Esophagus squamous epithelium (tissue), 4 donors: Measurements from ENCODE around the gene GALNT16.

Experiments
- CTCF ChIP-seq, 6 experiments: fragments of 450-650 bp in 4 of 6; fragments of 200-600 bp in 2 of 6; sonication (generic) in 2 of 6; IDR thresholded peaks; one replicate each; pipeline ENCODE4 v1.5.1; 2016 to 2019; ENCODE audit warnings: antibody characterized with exemption in 6 of 6, mild to moderate bottlenecking in 4 of 6, moderate library complexity in 4 of 6
- POLR2A ChIP-seq, 4 donors: fragments of 450-650 bp; IDR thresholded peaks; one replicate each; pipeline ENCODE4 v1.6.1; 2017; ENCODE audit warnings: antibody characterized with exemption in 4 of 4, mild to moderate bottlenecking in 4 of 4, moderate library complexity in 3 of 4

DNA sequence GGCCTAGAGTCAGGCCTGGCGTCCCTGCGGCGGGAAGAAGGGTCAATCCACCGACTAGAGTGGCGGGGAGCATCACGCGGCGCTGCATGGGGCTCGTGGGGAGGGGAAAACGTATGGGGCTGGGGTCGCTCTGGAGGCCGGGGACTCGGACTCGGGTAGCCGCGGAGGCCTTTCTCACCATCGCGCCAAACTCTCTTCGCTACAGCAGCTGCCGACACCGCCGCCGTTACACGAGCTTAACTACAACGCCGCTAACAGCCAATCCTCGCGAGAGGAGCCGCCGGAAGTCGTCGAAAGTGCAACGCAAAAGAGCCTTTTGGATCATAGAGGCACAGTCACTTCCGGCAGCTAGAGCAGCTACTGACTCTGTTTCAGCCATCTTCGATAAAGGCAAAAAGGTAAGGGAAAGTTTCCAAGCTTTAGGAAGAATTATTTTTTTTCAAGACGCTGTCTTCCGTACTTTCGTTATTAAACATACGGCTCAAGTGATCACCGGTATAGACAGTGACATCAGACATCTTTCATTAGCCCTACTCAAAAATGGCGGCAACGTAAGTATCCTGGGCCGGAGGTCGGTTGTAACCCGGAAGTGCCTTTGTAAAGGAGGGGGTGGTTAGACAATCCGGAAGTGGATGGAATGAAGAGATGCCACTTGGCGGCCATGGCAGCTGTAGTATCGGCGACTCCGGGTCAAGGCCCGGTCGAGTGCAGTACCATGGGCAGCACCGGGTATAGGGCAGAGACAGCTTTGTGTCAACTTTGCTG, 138.3 kb downstream of the GALNT16 start, which contains the start of the genes ERH and SLC39A9:
- TF ChIP-seq POLR2A (IDR thresholded peaks at IDR 0.05) (peak in 2 of 4 donors; percentile 45 to 50), CTCF (IDR thresholded peaks at IDR 0.05) (peak in 1 of 6 experiments; percentile 6)
